Thymus (tissue), 11 donors: ENCODE measurements around the gene RASA4B. TPM values are rescaled to one million over a fixed set of nuclear protein-coding genes. Genes with fewer than 3 reads are reported as not detected.
"Not testable (repeated sequence)": the region's sequence is repeated elsewhere in the genome, so short reads cannot be mapped to it uniquely, and the experiment has no call there.

Source experiments
- DNase-seq, 9 donors: peaks; one replicate each; pipeline ENCODE4 v3.0.0-alpha.2; 2013; ENCODE audit warnings: low spot score in 9 of 9, low read depth in 6 of 9, missing footprints in 1 of 9
- H3K27ac ChIP-seq, 2 donors: one replicate each; pipeline ENCODE4 v1.5.1; 2013; ENCODE audit warnings: control low read depth in 1 of 2, low read depth in 1 of 2, low read length in 1 of 2, mild to moderate bottlenecking in 1 of 2, moderate library complexity in 1 of 2
- H3K27me3 ChIP-seq, 2 donors: one replicate each; pipeline ENCODE4 v1.5.1; 2013; ENCODE audit warnings: low read length in 1 of 2; ENCODE audit not compliant: control insufficient read depth in 2 of 2, insufficient read depth in 1 of 2
- H3K36me3 ChIP-seq, 2 donors: one replicate each; pipeline ENCODE4 v1.5.1; 2013; ENCODE audit warnings: low read length in 1 of 2, mild to moderate bottlenecking in 1 of 2, moderate library complexity in 1 of 2; ENCODE audit not compliant: control insufficient read depth in 2 of 2, insufficient read depth in 2 of 2
- H3K4me1 ChIP-seq, 2 donors: one replicate each; pipeline ENCODE4 v1.5.1; 2013; ENCODE audit warnings: low read length in 2 of 2; ENCODE audit not compliant: control insufficient read depth in 2 of 2, insufficient read depth in 2 of 2
- H3K4me3 ChIP-seq, 2 donors: one replicate each; pipeline ENCODE4 v1.5.1; 2013; ENCODE audit warnings: low read length in 2 of 2, control low read depth in 1 of 2, mild to moderate bottlenecking in 1 of 2
- H3K9me3 ChIP-seq, 2 donors: one replicate each; pipeline ENCODE4 v1.5.1; 2013; ENCODE audit warnings: low read length in 1 of 2, mild to moderate bottlenecking in 1 of 2; ENCODE audit not compliant: control insufficient read depth in 2 of 2, insufficient read depth in 1 of 2
- WGBS: extraction: QIAGEN DNeasy Blood & Tissue Kit; methylation state at CpG from one replicate; pipeline ENCODE4 v1.1.7; 2013; 5-methylcytosine and 5-hydroxymethylcytosine counted together
- polyA plus RNA-seq: library from polyadenylated mRNA; stranded (reverse); fragments of 200-250 nt; gene quantifications from one replicate; pipeline ENCODE4 v1.2.3, GENCODE V29; 2013
- total RNA-seq: library from RNA; stranded (reverse); fragments of 120-200 nt; gene quantifications from one replicate; pipeline ENCODE4 v1.2.4, GENCODE V29; 2013
- donor health status: healthy.

RASA4B gene
- total and polyA plus RNA-seq, 2 donors = 7.2 to 14.7 TPM

DNA sequence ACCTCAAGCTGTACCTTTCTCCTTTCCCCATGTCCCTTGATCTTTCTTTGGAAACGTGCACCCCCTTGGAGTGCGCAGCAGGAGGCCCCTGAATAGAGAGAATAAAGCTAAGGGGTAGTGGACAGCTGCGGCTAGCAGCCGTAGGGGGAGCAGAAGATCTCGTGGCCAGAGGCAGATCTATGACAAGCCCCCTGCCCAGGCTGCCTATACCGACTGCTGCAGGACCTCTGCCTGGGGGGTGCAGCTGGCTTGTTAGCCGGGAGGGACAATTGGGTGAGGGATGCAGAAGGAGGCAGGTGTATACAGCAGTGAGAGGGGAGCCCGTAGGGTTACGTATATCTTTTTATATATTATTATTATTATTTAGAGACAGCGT lies 38.4 kb downstream of the RASA4B start:
- not testable (repeated sequence) for H3K9me3 ChIP-seq, DNase-seq, H3K27me3 ChIP-seq, H3K4me3 ChIP-seq, H3K27ac ChIP-seq, H3K36me3 ChIP-seq, H3K4me1 ChIP-seq
- WGBS = 0% methylated on average over 2 of the region's 10 CpGs

DNA sequence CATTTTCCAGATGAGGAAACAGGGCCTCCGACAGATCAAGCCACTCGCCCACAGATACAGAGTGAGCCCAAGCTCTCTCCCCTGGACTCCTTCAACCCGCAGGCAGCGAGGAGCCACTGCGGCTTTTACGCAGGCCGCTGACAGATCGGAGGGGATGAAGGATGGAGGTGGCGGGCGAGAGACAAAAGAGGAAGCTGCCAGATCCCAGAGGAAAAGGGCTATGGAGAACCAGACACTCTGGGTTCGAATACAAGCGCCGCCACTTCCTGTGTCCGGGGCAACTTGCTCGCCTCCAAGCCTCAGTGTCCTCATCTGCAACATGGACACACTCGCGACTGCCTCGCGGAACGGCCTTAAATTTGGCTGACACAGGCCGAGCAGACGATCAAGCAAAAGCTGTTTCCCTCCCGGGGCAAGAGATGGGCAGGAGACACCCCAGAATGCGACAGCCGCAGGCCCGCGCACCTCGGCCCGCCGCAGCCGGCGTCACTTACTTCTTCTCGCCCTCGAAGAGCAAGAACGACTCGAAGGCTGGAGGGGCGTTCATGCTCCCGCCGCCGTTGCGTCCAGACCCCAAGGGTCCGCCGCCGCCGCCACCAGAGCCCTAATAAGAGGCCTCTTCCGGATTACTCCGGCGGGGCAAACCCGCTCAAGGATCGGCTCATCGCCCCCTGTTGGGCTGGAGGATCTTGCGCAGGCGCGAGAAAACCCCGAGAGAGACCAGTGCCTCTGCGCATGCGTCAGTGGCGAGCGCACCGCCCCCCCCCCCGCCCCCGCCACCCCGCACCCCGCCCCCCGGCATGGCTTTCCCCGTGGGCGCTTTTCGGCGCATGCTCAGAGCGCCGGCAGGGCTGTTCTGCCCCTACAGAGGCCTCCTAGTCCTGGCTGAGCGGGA lies 39.0 kb downstream of the RASA4B start, which contains the start of gene POLR2J:
Gene POLR2J (minus strand): TSS at position 609 of the 895 bp plus-strand sequence. CDS start 62 bp downstream, at position 547.
- DNase-seq = peak in 7 of 9 donors; percentile 51 to 91 (median 65)
- H3K27me3 ChIP-seq, H3K4me1 ChIP-seq, H3K36me3 ChIP-seq, H3K9me3 ChIP-seq, H3K27ac ChIP-seq: not testable (repeated sequence)
- peak within 1 kb of the TSS; percentile 42 to 50 for H3K4me3 ChIP-seq
- WGBS = under 1% methylated on average over 57 of the region's 72 CpGs

DNA sequence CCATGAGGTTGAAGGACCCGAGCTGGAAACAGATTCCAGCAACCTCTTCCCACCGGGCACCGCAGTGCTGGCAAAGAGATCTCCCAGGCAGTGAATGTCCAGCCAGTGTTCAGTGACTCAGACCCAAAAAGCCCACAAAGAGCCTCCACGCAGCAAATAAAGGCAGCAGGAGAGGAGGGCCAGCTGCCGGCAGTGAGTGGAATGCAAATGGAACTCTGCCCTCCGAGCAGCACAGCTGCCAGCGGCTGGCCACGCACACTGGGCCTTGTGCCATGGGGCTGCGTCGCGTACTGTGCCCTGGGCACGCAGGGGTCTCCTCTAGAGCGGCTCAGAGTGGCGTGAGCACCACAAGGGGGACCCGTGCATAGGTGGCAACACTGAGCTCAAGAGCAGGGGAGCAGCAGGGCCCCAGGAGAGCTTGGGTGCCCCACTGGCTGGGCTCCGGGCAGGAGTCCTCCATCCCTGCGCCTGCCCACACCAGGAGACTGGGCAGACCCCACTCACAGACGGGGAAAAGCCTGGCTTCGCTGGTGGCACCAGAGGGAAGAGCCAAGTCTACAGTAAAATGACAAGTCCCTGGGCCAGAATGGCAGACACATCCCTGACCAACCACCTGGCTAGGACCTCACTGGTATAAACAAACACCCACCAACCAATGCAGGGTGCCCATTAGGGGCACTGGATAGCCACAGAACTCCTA lies 42.7 kb downstream of the RASA4B start:
- H3K4me1 ChIP-seq, H3K27me3 ChIP-seq, DNase-seq, H3K27ac ChIP-seq, H3K9me3 ChIP-seq, H3K4me3 ChIP-seq: not testable (repeated sequence)
- H3K36me3 ChIP-seq = peaks cover 26 to 33% of the 10 kb centered on the region in 2 donors
- 90% methylated on average over 14 of the region's 19 CpGs for WGBS

- 98% methylated on average over 13 of the region's 14 CpGs for WGBS
- not testable (repeated sequence) for H3K9me3 ChIP-seq, DNase-seq, H3K4me3 ChIP-seq, H3K27ac ChIP-seq, H3K4me1 ChIP-seq, H3K27me3 ChIP-seq
- H3K36me3 ChIP-seq = peaks cover 32 to 33% of the 10 kb centered on the region in 2 donors
These were observed 43.5 kb downstream of the RASA4B start for GRCh38 chr7:102474116-102474515.

DNA sequence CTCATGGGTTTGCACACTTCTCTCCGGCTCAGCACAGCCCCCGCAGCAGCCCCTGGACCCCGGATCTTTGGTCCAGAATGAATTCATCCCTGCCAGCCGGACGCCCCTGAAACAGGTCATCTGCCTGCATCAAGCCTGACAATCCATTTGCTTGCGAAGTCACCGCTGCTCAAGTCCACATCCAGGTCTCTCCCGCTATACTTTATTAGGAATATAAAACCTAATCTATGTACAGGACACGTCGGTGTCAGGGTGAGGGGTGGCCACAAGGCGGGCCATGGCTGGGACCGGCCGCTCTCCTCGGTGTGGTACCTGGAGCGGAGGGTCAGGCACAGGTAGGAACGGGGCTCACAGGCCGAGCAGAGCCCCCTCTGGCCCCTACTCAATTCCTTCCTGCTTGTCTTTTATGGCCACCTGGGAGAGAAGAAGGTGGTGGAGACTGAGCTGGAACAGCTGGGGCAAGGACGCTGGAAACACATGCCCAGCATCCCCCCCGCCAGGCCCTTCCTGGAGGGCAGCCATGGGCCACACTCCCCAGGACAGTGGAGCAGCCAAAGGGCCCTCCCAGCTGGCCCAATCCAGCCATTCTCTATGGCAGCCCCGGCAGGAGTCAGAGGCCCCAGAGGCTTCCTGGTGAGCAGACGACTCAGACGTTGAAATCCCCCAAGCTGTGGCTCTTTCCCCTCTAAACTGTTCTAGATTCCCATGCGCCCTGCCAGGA lies 44.1 kb downstream of the RASA4B start:
- H3K27ac ChIP-seq = no peak overlapping the region
- no peaks in the 10 kb centered on the region for H3K4me1 ChIP-seq
- no peak overlapping the region for H3K4me3 ChIP-seq
- H3K9me3 ChIP-seq = no peaks in the 10 kb centered on the region
- 95% methylated on average over 23 of the region's 23 CpGs for WGBS
- DNase-seq = no peak
- H3K36me3 ChIP-seq = peaks cover 36 to 38% of the 10 kb centered on the region in 2 donors
- H3K27me3 ChIP-seq = no peaks in the 10 kb centered on the region

- H3K4me3 ChIP-seq = no peak overlapping the region
- DNase-seq = no peak
These were observed 45.2 kb downstream of the RASA4B start for GRCh38 chr7:102472126-102473041.

DNA sequence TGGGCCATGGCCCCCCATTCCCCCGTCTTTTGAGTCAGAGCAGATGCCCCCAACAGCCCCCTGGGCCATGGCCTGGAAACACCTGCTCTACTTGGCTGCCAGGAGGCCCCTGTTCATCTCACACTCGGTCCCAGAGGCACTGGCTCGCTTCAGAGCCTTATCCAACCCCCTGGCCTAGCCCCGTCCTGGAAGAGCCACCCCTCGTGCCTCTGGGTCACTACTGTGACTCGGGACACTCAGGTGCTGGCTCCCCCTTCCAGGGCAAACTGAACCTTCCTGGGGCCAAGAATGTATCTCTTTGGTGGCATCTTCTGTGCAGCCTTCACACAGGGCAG lies 45.8 kb downstream of the RASA4B start:
- Histone ChIP-seq H3K27ac (no peak overlapping the region), H3K27me3 (no peaks in the 10 kb centered on the region), H3K9me3 (no peaks in the 10 kb centered on the region), H3K4me3 (no peak overlapping the region), H3K4me1 (no peaks in the 10 kb centered on the region), H3K36me3 (peaks cover 42 to 50% of the 10 kb centered on the region in 2 donors)
- no peak for DNase-seq
- WGBS = 96% methylated on average over 6 of the region's 6 CpGs

More at GRCh38 chr7:102472126-102473041, 45.2 kb downstream of the RASA4B start:
- H3K27ac ChIP-seq = no peak overlapping the region
- no peaks in the 10 kb centered on the region for H3K9me3 ChIP-seq
- H3K4me1 ChIP-seq = no peaks in the 10 kb centered on the region
- no peaks in the 10 kb centered on the region for H3K27me3 ChIP-seq
- peaks cover 42 to 49% of the 10 kb centered on the region in 2 donors for H3K36me3 ChIP-seq
- WGBS = 90% methylated on average over 31 of the region's 31 CpGs

DNA sequence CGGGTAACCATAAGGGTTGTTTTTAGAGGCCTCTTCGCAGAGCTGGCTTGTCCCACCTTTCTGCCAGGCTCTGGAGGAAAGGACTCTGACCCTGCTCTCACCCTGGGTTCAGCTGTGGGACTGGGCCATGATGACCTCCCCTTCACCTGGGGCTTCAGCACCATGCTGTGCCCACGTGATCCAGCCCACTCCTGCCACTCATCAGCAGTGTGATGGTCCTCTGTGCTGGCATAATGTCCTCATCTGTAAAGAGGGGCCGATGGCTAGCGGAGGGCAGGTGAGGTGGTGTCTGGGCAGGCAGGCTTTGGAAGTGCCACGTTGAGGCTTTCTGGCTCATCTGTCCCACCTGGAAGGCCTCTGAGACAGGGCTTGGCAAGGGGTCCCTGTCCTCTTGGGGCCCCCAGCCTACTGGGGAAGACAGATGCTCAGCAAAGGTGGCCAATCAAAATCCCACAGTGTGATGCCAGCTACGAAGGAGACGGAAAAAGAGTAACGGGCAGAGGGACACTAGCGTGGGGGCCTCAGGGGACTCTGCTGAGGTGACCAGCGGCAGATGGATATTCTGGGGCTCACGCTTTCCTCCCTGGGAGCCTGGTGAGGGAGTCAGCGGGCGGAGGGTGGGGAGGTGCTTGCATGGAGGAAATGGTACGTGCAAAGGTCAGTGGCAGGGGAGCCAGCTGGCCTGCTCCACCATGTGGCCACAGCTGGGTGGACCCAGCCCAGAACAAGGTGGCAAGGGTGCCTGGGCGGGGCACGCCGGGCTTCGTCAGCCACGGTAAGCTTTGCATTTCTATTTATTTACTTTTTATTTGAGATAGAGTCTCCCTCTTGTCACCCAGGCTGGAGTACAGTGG lies 47.4 kb downstream of the RASA4B start:
- Histone ChIP-seq H3K4me3 (no peak overlapping the region), H3K9me3 (no peaks in the 10 kb centered on the region), H3K36me3 (peaks cover 42 to 50% of the 10 kb centered on the region in 2 donors), H3K4me1 (peaks cover 4 to 9% of the 10 kb centered on the region in 2 donors), H3K27ac (no peak overlapping the region), H3K27me3 (no peaks in the 10 kb centered on the region)
- no peak for DNase-seq
- 92% methylated on average over 20 of the region's 20 CpGs for WGBS
